Suppressor macrophage (primary cell): Measurements from ENCODE around the gene SMAD7.
A peak's percentile ranks its signal among the peaks of the same experiment; 100 is the strongest.

Experiments used
- DNase-seq, 4 experiments: peaks; one replicate each; pipeline ENCODE4 v3.0.0-alpha.2; 2020 to 2022

SMAD7 gene

GRCh38 chr18:48929941-48930713 is 20.6 kb downstream of the SMAD7 start:
- DNase-seq = no peak

DNA sequence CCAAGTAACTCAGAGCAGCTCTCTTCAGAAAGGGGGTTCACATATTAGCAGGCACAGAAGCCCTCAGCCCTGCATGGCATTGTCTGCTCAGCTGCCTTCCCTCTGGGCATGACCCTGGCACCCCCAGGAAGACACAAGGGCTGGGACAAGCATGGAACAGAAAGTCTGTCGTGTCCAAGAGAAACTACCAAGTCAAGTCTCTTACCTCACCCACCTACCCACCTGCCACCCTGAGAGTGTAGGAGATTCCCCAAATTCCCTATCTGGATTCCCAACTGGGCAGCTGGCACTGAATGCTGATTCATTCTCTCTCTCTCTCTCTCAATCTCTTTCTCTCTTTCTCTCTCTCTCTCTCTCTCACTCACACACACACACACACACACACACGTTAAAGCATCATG is 21.6 kb downstream of the SMAD7 start:
- DNase-seq = no peak

GRCh38 chr18:48928787-48929186 is 22.0 kb downstream of the SMAD7 start:
- DNase-seq = peak in 3 of 4 experiments; percentile 53 to 62 (median 55)

DNA sequence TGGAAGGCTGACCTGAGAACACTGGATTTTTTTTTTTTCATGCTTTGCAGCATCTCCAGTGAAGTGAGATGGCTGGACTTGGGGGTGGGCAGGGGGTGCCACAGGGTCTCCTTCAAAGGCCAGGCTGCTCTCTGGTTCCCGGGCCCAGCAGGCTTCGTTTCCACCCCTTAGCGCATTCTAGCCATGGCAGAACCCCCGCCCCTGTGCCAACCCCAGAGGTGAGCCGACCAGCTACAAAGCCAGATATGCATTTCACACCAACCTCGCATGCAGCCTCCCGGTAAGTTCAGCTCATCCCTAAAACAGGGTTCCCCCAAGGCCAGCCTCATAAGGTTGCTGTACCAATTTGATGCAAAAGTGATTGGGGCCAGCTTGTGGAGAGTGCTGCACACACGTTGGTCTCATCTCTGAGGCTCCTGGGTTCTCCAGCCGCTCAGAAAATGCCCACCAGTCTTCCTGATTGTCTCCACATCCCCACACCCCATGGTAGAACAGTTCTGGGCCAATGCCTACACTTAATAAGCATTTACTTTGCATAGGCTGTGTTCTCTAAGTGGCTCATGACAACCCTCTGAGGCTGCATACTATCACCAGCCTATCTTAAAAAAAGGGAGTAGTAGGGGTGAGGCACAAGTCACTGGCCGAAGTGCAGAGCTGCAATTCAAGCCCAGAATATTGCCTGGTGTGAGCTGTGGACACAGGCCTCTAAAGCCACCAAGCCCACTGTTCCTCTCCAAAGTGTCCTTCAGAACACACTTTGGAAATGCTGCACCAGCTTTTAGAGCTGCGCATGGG is 23.3 kb downstream of the SMAD7 start:
- DNase-seq = no peak

DNA sequence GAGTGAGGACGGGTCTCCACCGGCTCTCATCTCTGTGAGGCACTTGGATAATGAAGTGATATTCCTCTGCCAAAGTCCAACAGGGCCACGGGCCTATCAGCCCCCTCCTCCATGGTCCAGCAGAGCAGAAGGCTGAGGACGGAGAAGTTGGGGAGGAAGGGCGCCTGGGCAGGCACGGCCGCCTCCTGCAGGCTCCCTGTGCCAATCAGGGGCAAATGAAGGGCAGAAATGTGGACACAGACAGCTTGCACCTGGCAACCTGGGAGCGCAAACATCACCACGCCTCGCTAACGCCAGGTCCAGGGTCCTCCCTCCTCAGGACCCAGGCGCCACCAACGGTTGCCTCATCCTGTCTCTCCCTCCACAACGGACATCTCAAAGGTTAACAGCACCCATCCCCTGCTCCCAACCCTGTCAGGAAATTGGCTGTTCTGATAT is 24.3 kb downstream of the SMAD7 start:
- no peak for DNase-seq

- no peak for DNase-seq
Observed at GRCh38 chr18:48925491-48925780, 25.3 kb downstream of the SMAD7 start.

DNA sequence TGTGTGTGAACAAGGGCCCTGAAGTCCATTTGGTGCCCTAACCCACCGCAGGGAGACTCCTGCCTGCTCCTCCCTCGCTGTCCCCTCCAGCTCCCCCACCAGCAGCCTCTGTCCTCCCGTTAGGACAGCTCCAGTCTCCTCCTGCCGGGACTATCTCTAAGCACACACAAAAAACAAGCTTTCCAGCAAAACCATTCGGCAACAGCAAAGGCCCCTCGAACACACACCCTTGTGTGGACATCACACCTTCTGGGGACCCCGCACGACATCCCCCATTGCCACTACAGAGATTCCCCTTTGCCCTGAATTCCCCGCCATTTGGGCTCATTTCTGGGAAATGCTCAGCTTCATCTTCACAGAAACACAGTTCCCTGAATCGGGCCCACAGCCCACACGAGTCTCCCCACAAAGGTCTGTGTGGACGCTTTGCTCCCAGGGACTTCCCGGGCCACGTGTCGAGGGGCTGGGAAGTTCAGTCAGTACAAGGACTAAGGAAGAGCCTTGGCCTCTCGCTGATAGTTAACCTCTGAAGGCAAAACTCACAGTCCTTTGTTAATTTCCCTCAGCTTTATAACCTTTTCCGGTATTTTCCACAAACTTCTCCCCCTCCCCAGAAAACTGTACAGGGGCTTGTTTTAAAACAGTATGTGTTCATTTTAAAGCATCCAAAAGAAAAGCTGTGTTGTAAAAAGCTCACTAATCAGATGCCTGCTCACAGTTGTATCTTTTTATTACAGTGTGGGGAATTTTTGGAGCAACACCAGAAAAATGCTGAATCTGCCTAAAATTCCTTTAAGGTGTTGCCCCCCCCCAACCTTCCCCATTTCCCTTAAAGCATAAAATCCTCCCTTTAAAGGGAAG is 25.9 kb downstream of the SMAD7 start:
- DNase-seq = peak in 3 of 4 experiments; percentile 41 to 67 (median 46)

DNA sequence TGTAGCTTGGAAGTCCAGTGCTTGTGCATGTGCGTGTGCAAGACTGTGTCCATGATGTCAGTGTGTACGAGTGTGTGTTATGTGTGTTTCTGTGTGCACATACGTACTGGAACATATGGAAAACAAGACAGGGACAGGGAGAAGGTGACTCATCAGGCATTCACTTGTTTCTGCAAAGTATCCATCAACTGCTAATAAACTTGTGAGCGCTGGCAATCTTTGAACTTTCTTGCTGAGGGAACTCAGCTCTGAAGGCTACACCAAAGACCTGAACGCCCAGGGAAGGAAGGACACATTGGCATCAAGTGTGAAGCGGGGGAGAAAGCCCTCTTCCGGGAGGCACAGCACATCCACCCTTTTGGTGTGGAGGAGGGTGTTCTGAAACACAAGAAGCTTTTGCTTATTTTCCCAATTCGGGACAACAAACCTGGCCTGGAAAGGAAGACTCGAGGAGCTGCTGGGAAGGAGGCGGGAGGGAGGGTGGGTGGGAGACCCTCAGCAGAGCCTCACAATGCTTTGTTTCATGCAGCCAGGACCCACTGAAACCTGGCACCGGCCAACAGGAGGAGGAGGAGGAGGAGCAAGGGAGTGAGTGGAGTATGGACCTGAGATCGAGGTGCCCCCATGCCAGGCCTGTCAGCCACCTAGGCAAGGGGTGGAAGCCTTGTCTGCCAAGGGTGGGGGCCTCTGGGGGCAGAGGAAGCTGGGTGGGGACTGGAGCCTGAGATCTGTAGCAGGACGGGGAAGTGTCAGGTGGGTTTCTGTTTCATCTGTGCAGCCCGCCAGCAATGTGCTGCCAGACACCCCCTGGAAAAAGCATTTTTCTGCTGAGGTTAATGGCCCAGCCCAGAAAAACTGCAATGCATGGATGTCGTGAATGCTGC is 26.8 kb downstream of the SMAD7 start:
- DNase-seq = peak in 1 of 4 experiments; percentile 33

DNA sequence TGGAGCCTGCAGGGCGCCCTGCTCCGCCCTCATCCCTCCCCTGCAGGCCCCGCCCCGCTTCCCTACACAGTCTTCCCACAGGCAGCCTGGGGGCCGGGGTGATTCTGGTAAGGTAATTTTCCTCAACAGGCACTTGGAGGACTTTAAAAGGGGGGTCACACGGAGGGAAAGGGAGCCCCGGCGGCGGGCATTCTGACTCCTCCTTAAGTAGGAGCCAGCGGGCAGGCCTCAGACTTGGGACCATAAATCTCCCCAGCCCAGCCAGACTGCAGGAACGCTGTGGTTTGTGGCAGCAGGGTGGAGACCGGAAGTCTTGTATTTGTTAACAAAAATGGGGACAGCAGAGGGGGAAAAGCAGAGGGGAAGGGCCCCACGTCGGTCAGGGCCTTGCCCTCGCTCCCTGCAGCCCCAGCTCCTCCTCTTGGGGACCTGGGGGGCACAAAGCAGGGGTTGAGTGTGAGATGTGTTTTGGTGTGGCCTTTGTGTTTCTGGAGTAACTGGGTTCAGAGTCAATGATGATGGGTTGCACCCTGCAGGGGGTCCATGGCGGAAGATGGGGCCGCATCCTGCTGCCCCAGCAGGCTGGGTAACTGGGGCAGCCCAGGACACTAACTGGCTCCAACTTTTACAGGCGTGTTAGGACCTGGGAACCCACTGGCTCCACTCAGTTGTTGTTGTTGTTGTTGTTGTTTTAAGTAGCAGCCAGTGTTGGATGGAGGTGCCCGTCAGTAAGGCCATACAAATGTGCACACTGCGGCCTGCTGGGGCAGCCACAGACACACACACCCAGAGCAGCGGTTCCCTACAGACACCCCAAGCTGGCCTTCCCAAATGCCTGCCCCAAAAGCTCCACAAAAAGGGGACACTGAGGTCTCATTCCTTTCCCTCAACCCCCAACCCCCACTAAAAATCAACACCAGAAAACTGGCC is 27.7 kb downstream of the SMAD7 start:
- DNase-seq = peak in 3 of 4 experiments; percentile 59 to 69 (median 67)

- DNase-seq = no peak
Observed at GRCh38 chr18:48922226-48922800, 28.5 kb downstream of the SMAD7 start.

GRCh38 chr18:48921305-48922225 is 29.2 kb downstream of the SMAD7 start:
- no peak for DNase-seq

DNA sequence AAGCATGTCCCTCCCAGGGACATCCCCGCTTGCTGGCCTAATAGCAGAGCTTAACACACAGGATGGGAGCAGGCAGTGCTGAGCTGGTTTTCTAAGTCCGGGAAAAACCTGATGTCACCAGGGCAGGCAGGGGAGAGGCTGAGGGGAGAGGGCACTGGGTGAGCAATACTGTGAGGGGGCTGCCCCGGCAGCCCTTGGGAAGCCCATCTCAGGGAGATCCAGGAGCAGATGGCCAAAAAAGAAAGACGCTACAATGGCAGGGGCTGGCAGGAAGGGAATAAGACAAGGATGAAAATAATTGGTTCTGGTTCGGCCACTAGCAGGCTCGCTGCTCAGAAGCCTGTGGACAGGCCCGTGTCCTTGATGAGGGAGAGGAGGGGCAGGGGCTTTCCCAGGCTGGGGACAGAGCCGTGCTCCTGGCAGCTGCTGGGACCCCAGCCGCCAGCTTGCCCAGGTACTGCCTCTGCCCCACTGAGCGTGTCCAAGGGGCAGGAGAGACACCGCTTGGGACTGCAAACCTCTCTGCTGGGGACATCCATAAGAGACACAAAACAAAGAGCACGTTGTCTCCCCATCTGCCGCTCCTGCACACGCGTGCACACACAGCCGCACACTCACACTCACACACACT is 30.2 kb downstream of the SMAD7 start:
- DNase-seq = no peak

DNA sequence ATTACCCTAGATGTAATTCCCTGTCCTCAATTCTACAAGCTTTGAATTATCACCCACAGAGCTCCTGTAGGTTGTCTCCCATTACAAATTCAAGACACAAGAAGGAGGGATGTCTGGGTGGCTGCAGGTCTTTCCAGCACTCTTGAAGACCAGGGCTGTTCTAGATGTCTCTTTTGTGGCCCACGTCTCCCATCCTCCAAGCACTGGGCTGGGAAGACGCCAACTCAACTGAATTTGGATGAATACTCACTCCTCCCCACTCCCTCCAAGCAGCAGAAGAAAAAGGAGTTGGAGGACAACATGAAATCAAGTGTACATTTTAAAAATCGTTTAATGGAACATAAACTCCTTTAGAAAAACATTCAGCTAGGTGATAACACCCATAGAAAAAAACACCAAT is 31.2 kb downstream of the SMAD7 start:
- DNase-seq = no peak

GRCh38 chr18:48918660-48919456 is 31.9 kb downstream of the SMAD7 start:
- no peak for DNase-seq

GRCh38 chr18:48917579-48918517 is 32.9 kb downstream of the SMAD7 start:
- DNase-seq = peak; percentile 40 to 71 (median 58)

- no peak for DNase-seq
Observed at GRCh38 chr18:48915626-48916425, 34.9 kb downstream of the SMAD7 start.
